H4 (cell line): Measurements from ENCODE around the gene HIVEP2. TPM values are rescaled to one million over a fixed set of nuclear protein-coding genes. Genes with fewer than 3 reads are reported as not detected.

Experiments
- DNase-seq: peaks from one replicate; pipeline ENCODE4 v3.0.0-alpha.2; 2015; ENCODE audit warnings: low spot score
- total RNA-seq: library from RNA; depleted of rRNA; stranded (reverse); fragments of >200 nt; shearing (Covaris generic); gene quantifications from 2 replicates; pipeline ENCODE4 v1.2.3, GENCODE V29; 2014; rRNA removed

HIVEP2 gene
- total RNA-seq, 1 experiment from 2014 or later = 4.1 TPM

DNA sequence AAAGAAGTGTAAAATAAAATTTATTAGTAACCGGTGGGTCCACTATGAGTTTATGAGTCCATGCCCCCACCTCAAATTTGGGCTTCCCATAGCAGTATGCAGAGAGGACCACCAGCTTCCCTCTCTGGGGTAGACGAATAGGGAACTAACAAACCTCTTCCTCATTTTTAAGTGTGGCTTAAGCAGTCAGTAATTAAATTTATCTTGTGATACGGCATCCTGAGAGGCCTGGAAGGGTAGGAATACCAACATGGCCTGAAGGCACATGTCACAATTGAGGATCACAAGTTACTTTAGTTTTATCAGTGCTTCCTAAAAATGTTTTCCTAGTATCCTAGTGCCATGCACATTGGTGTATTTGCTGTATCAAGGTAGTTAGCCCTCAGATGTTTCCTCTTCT lies 239.9 kb downstream of the HIVEP2 start:
- no peak for DNase-seq

DNA sequence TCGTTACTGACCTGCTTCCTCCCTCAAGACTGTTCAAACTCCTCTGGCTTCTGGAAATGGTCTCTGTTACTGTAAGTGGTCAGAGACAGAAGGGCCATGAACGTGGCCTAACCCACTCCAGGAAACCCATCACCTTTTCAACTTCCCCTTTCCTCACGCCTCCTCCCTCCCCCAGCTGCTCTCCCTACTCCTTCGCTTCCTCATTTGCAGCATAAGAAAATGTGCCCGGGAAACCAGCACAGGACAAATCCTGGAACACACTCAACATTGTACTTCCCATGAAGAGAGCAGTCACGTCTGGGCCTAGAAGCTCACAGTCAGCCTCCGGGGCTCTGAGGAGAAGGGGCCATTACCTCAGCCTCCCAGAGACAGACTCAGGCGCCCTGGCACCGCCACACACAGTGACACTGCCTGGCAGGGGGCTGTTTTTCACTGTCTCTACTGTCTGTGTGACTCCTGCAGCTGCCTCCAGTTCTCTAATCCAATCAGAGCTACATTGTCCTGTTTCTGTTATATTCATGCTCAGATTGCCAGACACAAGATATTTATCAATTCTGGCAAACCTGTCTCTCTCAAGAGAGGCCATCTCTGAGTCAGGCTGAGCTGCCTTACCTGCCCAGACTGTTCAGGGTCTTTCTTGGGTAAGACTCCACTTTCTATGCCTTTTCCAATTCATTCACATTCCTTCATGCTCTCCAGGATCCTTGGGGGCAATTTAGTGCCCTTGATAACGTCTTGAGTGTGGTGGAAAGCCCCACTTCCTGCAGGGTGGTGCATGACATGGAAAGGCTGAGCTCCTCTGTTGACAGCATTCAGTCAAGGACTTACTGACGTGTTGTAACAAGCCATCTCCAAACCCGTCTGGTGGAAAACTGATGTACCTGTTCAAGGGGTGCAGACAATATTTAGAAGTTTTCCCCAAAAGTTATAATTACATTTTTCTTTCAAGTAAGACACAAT lies 242.2 kb downstream of the HIVEP2 start:
- no peak for DNase-seq

Other genes with a start within 250 kb of the HIVEP2 start
- gene AIG1, start 115.7 kb upstream of the HIVEP2 start, total RNA-seq = 63.6 and 71.0 TPM in 2 replicates